NAMALWA (cell line): ENCODE data around the gene MAGIX.

Experiments used
- DNase-seq: peaks from one replicate; pipeline ENCODE4 v3.0.0-alpha.2; 2015; ENCODE audit warnings: low spot score

The MAGIX gene

GRCh38 chrX:49184294-49185281 is 22.0 kb downstream of the MAGIX start:
- no peak for DNase-seq

DNA sequence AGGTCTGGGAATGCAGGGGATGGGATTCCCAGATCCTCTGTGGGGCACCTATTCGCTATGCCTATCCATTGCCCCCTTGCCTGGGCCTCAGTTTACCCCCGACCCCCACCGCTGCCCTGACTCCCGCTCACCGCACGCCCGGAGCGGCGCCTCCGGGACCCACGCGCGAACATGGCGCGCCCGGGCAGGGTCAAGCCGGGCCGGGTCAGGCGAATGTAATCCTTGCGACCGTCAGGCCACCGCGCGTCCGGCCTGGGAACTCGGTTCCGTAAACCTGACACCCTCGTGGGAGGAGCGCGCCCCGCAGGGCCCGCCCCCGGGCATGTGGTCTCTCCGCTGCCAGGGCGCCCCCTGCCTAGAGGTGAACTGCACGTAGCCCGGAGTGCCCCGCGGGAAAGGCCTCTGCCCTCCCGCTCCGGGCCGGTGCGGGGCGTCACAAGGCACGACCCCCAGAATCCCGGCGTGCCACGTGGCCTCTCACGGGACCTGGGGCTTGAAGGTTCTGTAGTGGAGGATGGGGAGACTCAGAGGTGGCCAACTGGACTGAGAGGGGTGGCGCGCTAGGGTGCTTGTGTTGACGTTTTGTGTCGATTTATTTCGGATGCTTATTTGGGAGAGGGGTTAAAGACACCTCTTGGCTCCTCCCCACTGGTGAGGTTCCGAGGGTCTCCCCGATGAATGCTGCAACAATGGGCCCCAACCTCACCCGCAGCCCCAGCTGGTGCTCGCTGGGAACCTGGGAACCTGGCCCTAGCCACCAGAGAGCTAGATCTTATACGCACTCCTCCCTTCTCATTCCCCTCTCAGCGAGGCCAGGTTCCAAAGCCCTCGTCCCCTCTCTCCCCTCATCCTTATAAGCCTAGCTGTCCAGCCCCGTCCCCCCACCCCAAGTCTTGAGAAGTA is 23.8 kb downstream of the MAGIX start, which contains the start of gene PRICKLE3:
PRICKLE3 (minus strand) TSS at position 249 of the 903 bp plus-strand sequence; CDS start at position 173, 76 bp downstream.
- peak; percentile 83 for DNase-seq

GRCh38 chrX:49187028-49187394 is 24.5 kb downstream of the MAGIX start:
- no peak for DNase-seq

DNA sequence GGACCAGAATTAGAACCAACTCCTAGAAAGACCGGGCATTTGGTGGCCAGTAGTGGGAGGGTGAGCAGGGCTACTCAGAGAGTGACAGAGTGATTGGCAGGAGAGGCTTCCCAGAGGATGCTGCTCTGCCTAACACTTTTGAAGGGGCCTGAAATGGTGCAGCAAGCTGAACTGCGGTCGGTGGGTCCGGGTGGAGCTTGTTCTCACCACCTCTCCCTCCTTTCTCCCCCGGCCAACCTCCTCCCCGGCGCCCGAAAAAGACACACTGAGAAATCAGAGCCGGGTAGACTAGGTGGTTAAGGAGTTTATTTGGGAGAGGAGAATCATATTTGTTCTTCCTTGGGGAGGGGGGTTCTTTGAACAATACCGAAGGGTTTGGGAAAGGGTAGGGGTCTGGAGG is 25.0 kb downstream of the MAGIX start:
- DNase-seq, result no peak

DNA sequence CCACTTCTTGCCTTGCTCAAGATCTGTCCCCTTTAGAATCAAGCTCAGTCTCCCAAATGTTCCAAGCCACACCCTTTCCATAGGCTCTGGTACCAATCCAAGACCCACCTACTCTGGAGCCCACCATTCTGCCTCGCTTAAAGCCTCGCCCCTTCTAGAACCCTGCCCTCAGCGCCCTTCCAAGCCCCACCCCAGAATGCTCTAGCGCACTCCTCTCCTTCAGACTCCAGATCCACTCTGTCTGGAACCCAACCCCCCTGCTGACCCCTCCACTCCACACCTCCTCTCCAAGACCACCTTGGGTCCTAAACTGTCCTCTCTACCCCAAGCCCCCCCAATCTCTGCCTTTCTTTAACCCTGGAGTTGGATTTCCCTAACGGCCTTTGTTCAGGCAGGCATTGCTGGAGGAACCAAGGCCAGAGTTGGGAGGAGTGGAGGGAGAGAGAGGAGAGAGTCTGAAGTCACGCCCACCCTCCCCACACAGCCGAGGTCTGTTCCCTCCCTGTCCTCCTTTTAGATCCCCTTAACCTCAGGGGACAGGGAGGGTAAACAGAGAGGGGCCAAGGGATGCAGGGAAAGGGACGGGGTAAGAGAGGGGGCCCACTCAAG is 26.0 kb downstream of the MAGIX start:
- no peak for DNase-seq

DNA sequence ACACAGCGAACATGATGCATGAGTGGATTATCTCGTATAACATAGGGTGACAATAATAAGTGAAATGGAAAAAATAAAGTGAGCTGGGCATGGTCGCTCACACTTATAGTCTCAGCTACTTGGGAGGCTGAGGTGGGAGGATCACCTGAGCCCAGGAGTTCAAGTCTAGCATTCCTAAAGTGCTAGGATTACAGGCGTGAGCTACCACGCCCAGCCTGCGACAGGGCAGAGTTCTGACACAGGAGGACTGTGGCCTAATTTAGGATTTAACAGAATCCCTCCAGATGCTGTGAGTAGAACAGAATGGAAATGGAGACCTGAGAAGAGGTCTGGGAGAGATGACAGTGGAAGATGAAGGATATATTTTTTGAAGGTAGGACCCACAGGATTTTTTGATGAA is 27.0 kb downstream of the MAGIX start:
- DNase-seq, result no peak

DNA sequence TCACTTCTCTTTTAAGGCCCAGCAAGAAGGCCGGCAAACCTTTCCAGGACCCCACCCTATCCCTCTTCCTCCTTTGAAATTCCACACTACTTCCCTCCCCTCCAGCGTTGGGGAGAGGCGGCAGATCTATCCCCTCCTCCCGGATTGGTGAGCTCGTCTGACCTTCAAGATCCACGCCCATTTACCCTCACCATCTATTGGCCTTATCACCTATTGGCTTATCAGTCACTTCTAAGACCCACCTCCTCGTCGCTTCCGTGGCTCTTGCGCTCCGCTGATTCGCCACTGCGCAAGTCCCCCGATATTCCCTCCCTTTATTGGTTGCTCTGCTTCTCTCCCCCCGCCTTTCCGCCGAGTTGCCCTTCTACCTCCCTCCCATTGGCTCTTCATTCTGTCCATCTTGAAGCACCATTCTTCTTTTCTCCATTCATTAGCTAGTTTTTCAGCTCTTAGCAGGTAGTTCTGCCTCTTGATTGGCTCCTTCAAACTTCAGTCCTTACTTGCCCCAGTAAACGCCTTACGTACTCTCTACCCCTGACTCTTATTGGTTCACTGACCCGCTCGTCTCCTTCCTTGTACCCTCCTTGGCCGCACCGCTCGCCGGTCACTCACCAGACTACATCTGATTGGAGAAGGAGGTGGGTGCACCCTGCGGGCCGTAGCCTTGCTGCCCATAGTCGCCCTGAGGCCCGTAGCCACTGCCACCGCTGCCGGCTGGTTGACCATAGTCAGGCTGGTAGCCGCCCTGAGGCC is 28.4 kb downstream of the MAGIX start:
- peak; percentile 97 for DNase-seq

DNA sequence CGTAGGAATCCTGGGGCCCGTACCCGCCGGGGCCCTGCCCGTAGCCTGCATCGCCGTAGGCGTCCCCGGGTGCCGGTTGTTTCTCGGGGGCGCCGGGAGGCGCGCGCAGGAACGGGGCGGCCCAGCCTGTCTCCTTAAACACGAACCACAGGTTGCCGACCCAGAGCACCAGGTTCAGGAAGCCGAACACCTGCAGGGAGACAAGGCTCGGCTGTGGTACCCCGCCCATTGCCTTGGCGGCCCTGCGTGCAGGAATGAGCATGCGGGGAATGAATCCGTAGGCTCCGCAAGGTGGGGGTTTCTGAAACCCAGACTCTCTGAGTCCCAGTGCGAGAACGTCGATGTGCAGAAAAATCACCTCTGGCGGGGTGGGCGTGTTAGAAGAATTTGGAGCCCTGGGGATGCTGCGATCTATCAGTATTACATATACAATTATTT is 29.0 kb downstream of the MAGIX start:
- DNase-seq, result peak; percentile 60

DNA sequence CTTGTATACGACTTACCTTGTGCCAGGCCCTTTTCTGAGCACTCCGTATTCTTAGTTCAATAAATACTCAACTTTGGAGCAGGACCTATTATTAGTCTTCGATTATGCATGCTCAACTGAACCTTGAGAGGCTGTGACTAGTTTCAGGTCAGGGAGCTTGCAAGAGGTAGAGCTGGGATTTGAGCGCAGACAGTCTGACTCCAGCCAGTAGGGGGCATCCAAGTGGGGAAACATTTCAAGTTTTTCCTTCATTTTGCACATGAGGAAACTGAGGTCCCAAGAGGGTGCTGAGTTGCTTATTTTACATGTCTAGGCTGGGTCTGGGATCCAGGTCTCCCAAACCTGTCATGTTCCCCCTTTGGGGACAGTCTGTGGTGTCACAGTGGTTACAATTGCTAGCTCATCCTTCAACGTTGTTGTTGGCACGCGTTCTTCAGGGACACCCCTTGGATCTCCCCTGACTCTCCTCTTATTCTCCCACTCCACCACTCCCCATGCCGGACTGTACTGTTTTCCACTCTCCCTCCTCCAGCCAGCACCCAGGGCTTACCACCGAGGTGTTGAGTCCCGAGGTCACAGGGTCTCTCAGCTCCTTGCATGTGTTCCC is 30.3 kb downstream of the MAGIX start:
- DNase-seq, result peak; percentile 53

- DNase-seq, result no peak
Measured at GRCh38 chrX:49193542-49193964, 31.0 kb downstream of the MAGIX start.

DNA sequence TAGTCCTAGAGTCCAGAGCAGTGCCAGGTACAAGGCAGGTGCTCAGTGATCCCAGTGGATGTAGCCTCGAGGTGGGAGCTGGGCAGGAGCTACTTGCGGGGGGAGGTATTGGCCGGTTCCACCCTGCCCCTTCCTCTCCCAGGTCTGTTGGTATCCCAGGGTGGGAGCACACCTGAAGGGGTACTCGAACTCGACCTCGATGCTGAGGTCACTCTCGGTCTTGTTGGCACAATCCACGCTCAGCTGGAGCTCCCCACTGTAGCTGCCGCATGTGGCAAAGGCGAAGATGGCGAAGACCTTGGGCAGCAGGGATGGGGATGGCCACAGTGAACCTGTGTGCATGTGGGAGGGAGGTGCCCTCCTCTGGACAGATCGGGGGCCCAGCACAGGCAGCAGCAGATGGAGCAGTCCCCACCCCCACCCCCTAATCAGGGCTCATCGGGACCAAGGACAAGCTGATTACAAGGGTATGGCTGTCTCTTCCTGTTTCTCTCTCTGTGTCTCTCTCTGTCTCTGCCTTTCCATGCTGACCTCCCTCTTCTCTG is 35.1 kb downstream of the MAGIX start:
- DNase-seq, result no peak

- DNase-seq, result no peak
Measured at GRCh38 chrX:49198540-49199314, 36.2 kb downstream of the MAGIX start.

- no peak for DNase-seq
Measured at GRCh38 chrX:49199315-49199595, 36.7 kb downstream of the MAGIX start.

GRCh38 chrX:49199906-49200771 is 37.6 kb downstream of the MAGIX start, which contains the start of gene SYP:
Gene SYP, minus strand, starts transcription at chrX:49200193. Its CDS starts 7 bp downstream, at chrX:49200186.
- DNase-seq, result peak; percentile 81

- DNase-seq, result no peak
Measured at GRCh38 chrX:49202022-49202421, 39.5 kb downstream of the MAGIX start.

DNA sequence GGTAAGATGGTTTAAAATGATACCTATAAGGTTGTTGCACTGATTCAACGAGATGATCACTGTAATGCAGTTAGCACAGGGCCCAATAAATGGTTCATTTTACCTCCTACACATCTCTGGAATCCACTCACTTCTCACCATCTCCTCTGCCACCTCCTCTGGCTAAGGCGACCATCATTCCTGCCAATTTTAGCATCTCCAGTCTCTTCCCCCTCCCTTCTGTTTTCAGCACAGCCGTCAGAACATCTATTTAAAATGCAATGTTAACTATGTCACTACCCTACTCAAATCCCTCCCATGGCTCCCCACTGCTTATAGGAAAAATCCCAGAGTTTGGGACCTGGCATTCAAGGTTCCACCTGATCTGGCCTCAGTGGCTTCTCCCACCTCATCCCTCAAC is 41.0 kb downstream of the MAGIX start:
- no peak for DNase-seq

DNA sequence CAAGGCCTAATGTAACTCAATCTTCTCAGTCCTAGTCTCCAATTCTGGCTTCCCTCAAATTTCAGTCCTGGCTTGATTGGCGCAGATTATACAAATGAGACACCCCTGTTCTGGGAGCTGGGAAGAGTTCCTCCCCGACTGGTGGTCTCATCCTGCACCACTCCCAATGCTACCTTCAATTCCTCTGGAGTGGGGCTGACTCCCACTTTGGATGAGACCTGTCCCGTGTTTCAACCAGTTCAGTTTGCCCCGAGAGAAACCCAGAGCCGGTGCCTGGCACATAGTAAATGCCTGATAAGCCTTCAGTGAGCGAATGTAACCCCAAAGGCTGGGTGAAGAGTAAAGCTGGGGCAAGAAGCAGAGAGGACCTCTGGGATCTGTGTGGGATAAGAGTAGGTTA is 41.5 kb downstream of the MAGIX start:
- DNase-seq, result no peak

DNA sequence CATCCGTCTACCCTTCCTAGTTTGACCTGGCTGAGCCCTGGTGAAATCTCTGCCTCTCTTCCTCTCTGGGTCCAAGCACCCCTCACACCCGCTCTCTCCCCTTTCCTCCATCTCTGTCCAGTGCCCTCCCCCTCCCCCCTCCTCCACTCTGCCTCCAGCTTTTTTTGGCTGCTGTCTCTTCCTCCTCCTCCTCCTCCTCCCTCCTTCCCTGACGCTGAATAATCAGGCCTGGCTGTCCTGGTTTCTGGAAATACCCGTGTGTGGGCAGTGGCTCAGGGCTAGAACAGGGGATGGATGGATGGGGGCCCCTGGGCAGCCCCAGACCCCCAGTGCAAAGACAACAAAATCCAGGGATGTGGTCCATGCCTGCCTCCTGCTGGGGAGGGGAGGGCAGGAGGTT is 42.2 kb downstream of the MAGIX start:
- DNase-seq, result no peak

DNA sequence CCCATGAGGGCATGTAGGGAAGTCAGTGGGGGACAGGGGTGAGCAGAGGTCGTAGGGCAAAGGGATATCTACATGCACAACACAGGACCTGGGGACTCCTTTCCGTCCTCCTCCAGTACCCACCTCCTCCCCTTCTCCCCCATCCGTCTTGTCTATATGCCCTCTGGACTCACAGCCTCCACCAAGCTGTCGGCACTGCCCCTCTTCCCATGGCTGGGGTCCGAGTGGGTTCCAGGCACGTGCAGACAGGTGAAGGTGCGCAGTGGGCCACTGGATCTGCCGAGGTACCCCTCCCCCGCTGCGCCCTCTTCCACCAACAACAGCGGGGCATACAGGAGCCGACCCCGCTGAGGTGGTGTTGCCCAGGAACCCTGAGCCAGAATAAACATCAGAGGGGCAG is 42.9 kb downstream of the MAGIX start:
- no peak for DNase-seq
